ENCODE results near the gene GDPD3.

DNA sequence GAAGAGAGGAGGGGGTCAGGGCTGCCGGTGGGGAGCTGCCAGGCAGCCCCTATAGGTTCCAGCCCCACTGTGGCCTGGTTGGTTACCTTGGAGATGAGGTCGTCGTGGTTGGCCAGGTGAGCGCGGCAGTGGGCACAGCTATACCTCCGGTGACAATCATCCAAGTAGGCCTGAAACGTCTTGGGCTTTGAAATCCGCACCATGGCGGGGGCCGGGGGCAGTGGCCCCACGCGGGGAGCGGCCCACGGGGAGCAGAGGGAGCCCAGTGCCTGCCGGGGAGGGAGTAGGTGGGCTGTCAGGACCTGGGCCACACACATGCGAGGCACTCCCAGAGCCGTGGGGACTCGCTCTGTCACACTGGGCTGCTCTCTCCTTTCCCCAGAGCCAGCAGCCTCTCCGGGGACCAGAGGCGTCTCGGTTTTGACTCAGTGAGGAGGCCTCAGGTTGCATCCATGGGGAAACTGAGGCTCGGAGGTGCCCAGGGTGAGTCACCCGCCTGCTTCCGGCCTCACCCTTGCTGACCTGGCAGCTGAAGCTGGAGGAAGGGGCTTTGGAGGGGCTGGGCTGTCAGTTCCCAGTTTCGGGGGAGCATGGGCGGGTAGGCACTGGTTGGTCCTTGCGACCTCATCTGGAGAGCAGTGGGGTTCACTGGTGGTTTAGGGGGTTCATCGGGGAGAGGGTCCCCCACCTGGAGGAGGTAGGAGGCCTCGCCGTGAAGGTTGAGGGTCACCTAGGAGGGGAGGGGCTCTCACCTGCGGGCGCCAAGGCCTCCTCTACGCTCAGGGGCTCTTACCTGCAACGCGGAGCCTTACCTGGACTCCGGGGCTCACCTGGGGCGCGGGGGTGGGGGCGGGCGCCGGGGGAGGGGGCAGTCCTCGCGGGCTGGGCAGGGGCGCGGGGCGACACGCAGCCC, 17.9 kb downstream of the GDPD3 start:
- TF ChIP-seq, protein P1, sequence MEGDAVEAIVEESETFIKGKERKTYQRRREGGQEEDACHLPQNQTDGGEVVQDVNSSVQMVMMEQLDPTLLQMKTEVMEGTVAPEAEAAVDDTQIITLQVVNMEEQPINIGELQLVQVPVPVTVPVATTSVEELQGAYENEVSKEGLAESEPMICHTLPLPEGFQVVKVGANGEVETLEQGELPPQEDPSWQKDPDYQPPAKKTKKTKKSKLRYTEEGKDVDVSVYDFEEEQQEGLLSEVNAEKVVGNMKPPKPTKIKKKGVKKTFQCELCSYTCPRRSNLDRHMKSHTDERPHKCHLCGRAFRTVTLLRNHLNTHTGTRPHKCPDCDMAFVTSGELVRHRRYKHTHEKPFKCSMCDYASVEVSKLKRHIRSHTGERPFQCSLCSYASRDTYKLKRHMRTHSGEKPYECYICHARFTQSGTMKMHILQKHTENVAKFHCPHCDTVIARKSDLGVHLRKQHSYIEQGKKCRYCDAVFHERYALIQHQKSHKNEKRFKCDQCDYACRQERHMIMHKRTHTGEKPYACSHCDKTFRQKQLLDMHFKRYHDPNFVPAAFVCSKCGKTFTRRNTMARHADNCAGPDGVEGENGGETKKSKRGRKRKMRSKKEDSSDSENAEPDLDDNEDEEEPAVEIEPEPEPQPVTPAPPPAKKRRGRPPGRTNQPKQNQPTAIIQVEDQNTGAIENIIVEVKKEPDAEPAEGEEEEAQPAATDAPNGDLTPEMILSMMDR (IDR thresholded peaks at IDR 0.05), result no peak
- no peak for TF ChIP-seq POLR2A (IDR thresholded peaks at IDR 0.05)
